Tibial artery (tissue), 4 donors: ENCODE results near the gene OR4F15.
"Not testable (repeated sequence)": the region's sequence is repeated elsewhere in the genome, so short reads cannot be mapped to it uniquely, and the experiment has no call there.

Experiments
- DNase-seq, 2 donors: peaks; one replicate each; pipeline ENCODE4 v3.0.0-alpha.2; 2019
- H3K27ac ChIP-seq, 2 donors: fragments of 200-600 bp; sonication (generic) in 1 of 2; 1 replicate in 1 of 2; 2 replicates in 1 of 2; pipeline ENCODE4 v1.5.1; 2018 to 2019; ENCODE audit warnings: mild to moderate bottlenecking in 1 of 2
- H3K27me3 ChIP-seq, 2 donors: fragments of 200-600 bp; sonication (generic) in 1 of 2; one replicate each; pipeline versions ENCODE4 v1.5.1 to v1.6.0; 2016 to 2019
- H3K36me3 ChIP-seq, 3 donors: fragments of 200-600 bp; sonication (generic) in 2 of 3; one replicate each; pipeline ENCODE4 v1.5.1; 2016 to 2019; ENCODE audit warnings: mild to moderate bottlenecking in 2 of 3
- H3K4me1 ChIP-seq, 4 donors: fragments of 200-600 bp; sonication (generic) in 2 of 4; 1 replicate in 3 of 4; 2 replicates in 1 of 4; pipeline ENCODE4 v1.5.1; 2016 to 2019
- H3K4me3 ChIP-seq, 2 donors: fragments of 200-600 bp; sonication (generic) in 1 of 2; 1 replicate in 1 of 2; 2 replicates in 1 of 2; pipeline ENCODE4 v1.5.1; 2018 to 2019; ENCODE audit warnings: mild to moderate bottlenecking in 2 of 2
- H3K9me3 ChIP-seq, 3 donors: fragments of 200-600 bp; sonication (generic) in 1 of 3; one replicate each; pipeline ENCODE4 v1.5.1; 2016 to 2019
- intact Hi-C: fragments of 100-400 bp; cut with DNase I; formaldehyde crosslinking; loops from one replicate; pipeline ENCODE4 v1.15.0; 2023; ENCODE audit warnings: low total_unique reads
- TF ChIP-seq, protein P1 (sequence below), 2 experiments: fragments of 200-600 bp in 1 of 2; fragments of 450-650 bp in 1 of 2; IDR thresholded peaks; one replicate each; pipeline ENCODE4 v1.5.1; 2017 to 2019; ENCODE audit warnings: antibody characterized with exemption in 2 of 2, mild to moderate bottlenecking in 1 of 2, moderate library complexity in 1 of 2

OR4F15 gene

DNA sequence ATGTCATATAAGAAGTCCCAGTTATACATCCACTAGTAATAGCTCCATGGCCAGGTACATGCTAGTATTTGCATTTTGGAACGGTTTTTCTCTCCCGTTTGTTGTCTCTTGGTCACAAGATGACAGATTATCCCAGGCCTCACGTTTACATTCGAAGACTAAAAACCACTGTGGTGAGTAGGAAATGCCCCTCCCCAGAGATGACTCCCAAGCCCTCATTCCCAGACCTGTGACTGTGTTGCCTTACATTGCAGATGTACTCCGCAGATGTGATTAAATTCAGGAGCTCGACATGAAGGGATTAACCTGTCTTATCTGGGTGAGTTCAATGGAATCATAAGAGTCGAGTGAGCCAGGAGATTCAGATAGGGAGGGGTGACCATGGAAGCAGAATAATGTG is 18.0 kb upstream of the OR4F15 start:
- H3K27ac ChIP-seq, DNase-seq, H3K36me3 ChIP-seq: not testable (repeated sequence)

DNA sequence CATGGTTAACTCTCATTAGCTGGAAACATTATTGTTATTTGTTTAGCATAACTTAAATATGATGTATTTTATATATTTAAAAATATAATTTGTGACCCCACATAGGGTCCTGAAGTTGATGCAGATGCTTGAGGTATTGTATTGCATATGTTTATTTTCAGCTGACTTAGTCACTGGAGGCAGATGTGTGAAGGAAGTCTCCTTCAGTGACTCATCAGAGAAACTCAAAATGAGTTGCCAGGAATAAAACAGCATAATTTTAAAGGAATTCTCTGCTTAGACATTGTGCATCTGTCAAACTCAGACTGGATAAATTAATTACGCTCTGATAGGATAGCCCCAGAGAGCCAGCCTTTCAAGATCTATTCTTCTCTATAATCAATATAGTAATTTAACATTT is 16.5 kb upstream of the OR4F15 start:
- Histone ChIP-seq H3K27ac (no peak overlapping the region), H3K36me3 (no peaks in the 10 kb centered on the region), H3K4me1 (no peaks in the 10 kb centered on the region), H3K9me3 (no peaks in the 10 kb centered on the region), H3K27me3 (no peaks in the 10 kb centered on the region), H3K4me3 (no peak overlapping the region)
- DNase-seq = no peak
- TF ChIP-seq, protein P1, sequence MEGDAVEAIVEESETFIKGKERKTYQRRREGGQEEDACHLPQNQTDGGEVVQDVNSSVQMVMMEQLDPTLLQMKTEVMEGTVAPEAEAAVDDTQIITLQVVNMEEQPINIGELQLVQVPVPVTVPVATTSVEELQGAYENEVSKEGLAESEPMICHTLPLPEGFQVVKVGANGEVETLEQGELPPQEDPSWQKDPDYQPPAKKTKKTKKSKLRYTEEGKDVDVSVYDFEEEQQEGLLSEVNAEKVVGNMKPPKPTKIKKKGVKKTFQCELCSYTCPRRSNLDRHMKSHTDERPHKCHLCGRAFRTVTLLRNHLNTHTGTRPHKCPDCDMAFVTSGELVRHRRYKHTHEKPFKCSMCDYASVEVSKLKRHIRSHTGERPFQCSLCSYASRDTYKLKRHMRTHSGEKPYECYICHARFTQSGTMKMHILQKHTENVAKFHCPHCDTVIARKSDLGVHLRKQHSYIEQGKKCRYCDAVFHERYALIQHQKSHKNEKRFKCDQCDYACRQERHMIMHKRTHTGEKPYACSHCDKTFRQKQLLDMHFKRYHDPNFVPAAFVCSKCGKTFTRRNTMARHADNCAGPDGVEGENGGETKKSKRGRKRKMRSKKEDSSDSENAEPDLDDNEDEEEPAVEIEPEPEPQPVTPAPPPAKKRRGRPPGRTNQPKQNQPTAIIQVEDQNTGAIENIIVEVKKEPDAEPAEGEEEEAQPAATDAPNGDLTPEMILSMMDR (IDR thresholded peaks at IDR 0.05) = no peak
- intact Hi-C loops = no loop called here

More for the DNA sequence above, 18.0 kb upstream of the OR4F15 start:
- H3K27me3 ChIP-seq, H3K4me3 ChIP-seq, intact Hi-C loops, H3K9me3 ChIP-seq, H3K4me1 ChIP-seq: not testable (repeated sequence)

DNA sequence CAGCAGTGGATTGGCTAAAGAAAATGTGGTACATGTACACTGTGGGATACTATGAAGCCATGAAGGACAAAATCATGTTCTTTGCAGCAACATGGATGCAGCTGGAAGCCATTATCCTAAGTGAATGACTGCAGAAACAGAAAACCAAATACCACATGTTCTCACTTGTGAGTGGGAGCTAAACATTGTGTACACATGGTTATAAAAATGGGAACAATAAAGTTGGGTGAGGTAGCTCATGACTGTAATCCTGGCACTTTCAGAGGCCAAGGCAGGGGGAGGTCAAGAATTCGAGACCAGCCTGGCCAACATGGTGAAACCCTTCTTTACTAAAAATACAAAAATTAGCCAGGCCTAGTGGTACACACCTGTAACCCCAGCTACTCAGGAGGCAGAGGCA is 12.3 kb upstream of the OR4F15 start:
- TF ChIP-seq, protein P1 (IDR thresholded peaks at IDR 0.05) = no peak
- H3K36me3 ChIP-seq = no peaks in the 10 kb centered on the region
- no peak overlapping the region for H3K27ac ChIP-seq
- no peak for DNase-seq
- no peak overlapping the region for H3K4me3 ChIP-seq
- no peaks in the 10 kb centered on the region for H3K9me3 ChIP-seq
- H3K4me1 ChIP-seq = no peaks in the 10 kb centered on the region
- H3K27me3 ChIP-seq = no peaks in the 10 kb centered on the region
- intact Hi-C loops = no loop called here

DNA sequence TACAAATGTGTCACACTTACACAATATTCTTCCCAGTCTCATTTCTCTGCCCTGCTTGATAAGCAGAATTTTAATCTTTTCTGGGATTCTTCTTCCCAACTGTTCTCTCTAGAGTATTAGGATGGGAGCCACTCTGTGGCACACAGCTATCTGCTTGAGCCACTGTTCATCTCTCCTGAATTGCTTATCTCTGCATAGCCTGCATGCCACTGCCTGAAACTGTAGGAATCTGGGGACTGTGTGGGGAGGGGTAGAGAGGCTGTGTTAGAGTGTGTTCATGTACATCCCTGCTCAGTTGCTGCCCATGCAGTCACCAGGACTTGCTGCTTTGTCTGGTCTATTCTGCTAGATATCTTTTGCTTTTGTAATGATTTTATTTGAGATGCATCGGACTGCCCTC is 11.0 kb upstream of the OR4F15 start:
- H3K27ac ChIP-seq = no peak overlapping the region
- TF ChIP-seq, protein P1 (IDR thresholded peaks at IDR 0.05) = no peak
- no peaks in the 10 kb centered on the region for H3K4me1 ChIP-seq
- no peak overlapping the region for H3K4me3 ChIP-seq
- H3K9me3 ChIP-seq = no peaks in the 10 kb centered on the region
- no peaks in the 10 kb centered on the region for H3K27me3 ChIP-seq
- no peak for DNase-seq
- H3K36me3 ChIP-seq = no peaks in the 10 kb centered on the region
- intact Hi-C loops = no loop called here

DNA sequence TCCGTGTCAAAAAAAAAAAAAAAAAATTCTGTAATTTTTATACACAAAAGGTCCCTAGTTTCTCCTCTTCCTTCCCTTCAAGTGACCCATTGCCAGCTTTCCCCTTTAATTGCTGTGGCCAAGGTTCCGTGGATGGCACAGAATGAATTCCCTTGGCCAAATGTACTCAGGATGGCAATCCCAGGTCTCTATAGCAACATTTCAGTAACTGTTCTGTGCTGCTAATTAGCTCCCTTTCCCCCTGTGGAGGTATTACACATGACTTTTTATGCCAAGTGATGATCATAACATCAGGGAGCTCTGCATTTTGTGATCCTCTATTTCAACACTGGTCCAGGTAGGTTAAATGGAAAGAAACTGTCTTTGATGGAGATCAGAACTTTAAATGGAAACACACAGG is 8.8 kb upstream of the OR4F15 start, which contains the start of gene OR4F6:
Gene OR4F6 (plus strand): TSS at position 301 of the 400 bp plus-strand sequence. CDS start 2,211 bp downstream, outside the sequence.
- Histone ChIP-seq H3K4me3 (no peak within 1 kb of the TSS), H3K27ac (no peak within 1 kb of the TSS), H3K9me3 (no peaks in the 10 kb centered on the region), H3K4me1 (no peaks in the 10 kb centered on the region), H3K27me3 (no peaks in the 10 kb centered on the region), H3K36me3 (no peaks in the 10 kb centered on the region)
- intact Hi-C loops = no loop called here
- TF ChIP-seq, protein P1 (IDR thresholded peaks at IDR 0.05) = no peak
- DNase-seq = no peak

DNA sequence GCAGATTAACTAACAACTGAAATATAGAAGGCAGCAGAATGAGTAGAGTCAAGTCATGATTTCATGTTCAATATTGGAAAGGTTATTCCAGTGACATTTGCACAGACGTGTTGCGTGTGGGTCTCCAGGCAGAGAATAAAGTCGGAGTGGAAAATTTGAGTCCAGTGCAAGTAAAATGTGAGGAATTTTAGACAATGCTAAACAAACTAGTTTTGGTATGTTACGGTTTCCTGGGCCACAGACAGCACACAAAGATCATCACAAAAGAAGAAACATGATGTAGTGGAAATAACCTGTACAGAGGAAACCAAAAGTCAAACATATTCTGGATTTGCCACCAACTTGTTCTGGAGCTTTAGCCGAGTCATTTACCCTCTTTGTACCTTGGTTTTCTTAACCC is 8.3 kb upstream of the OR4F15 start:
- no peaks in the 10 kb centered on the region for H3K36me3 ChIP-seq
- no peak overlapping the region for H3K27ac ChIP-seq
- no peak overlapping the region for H3K4me3 ChIP-seq
- no peaks in the 10 kb centered on the region for H3K4me1 ChIP-seq
- intact Hi-C loops = no loop called here
- H3K27me3 ChIP-seq = no peaks in the 10 kb centered on the region
- no peak for DNase-seq
- H3K9me3 ChIP-seq = no peaks in the 10 kb centered on the region
- TF ChIP-seq, protein P1 (IDR thresholded peaks at IDR 0.05) = no peak
